ENCODE results near the gene DRAXIN. TPM values are rescaled to one million over a fixed set of nuclear protein-coding genes. Genes with fewer than 3 reads are reported as not detected.
A peak's percentile ranks its signal among the peaks of the same experiment; 100 is the strongest.

The DRAXIN gene
- total RNA-seq, 1 donor from 2014 or later, result 1.7 TPM

- H3K4me2 ChIP-seq (ENCODE audit: low read length), result peak overlapping the region; percentile 75
Observed at GRCh38 chr1:11700601-11701467, 9.3 kb downstream of the DRAXIN start.

GRCh38 chr1:11701551-11701961 is 10.0 kb downstream of the DRAXIN start:
- Mint-ChIP-seq H3K9me3 (ENCODE audit: unreplicated experiment) (no peaks in the 10 kb centered on the region), H3K27ac (ENCODE audit: unreplicated experiment) (no peak overlapping the region), H3K4me1 (ENCODE audit: low read depth, unreplicated experiment) (no peaks in the 10 kb centered on the region), H3K27me3 (ENCODE audit: low read depth, unreplicated experiment) (peaks cover 50% of the 10 kb centered on the region), H3K36me3 (ENCODE audit: low read depth, unreplicated experiment) (no peaks in the 10 kb centered on the region), H3K4me3 (ENCODE audit: unreplicated experiment) (no peak overlapping the region)
- FAIRE-seq, result no peak
- Histone ChIP-seq H3K9ac (ENCODE audit: low read length) (peak overlapping the region; percentile 32), H3K27me3 (ENCODE audit: insufficient read depth, low read length) (peaks cover 31% of the 10 kb centered on the region), H3K36me3 (ENCODE audit: insufficient read depth, low read length) (no peaks in the 10 kb centered on the region), H2AFZ (ENCODE audit: low read depth, low read length) (peak overlapping the region; percentile 43), H3K4me1 (ENCODE audit: insufficient read depth, low read length) (peaks cover 10% of the 10 kb centered on the region), H3K9me3 (ENCODE audit: insufficient read depth, low read depth, low read length) (no peaks in the 10 kb centered on the region), H3K4me2 (ENCODE audit: low read length) (peak overlapping the region; percentile 75), H3K79me2 (ENCODE audit: insufficient read depth, low read length) (no peaks in the 10 kb centered on the region), H3K4me3 (ENCODE audit: insufficient read depth, low read depth, low read length) (peak overlapping the region; percentile 22), H3K27ac (ENCODE audit: low read depth, low read length) (no peak overlapping the region), H4K20me1 (ENCODE audit: insufficient read depth, low read length) (peaks cover 31% of the 10 kb centered on the region)
- no peak for DNase-seq (ENCODE audit: low read depth)
- no peak for TF ChIP-seq EZH2 (IDR thresholded peaks at IDR 0.05; ENCODE audit: insufficient read depth, low read length)
- no peak for TF ChIP-seq CTCF (IDR thresholded peaks at IDR 0.05; ENCODE audit: insufficient read depth, low read depth, low read length)

More at GRCh38 chr1:11700601-11701467, 9.3 kb downstream of the DRAXIN start:
- peaks cover 10% of the 10 kb centered on the region for H3K4me1 ChIP-seq (ENCODE audit: insufficient read depth, low read length)
- Mint-ChIP-seq H3K36me3 (ENCODE audit: low read depth, unreplicated experiment) (no peaks in the 10 kb centered on the region), H3K9me3 (ENCODE audit: unreplicated experiment) (no peaks in the 10 kb centered on the region), H3K4me1 (ENCODE audit: low read depth, unreplicated experiment) (no peaks in the 10 kb centered on the region), H3K4me3 (ENCODE audit: unreplicated experiment) (no peak overlapping the region), H3K27ac (ENCODE audit: unreplicated experiment) (no peak overlapping the region), H3K27me3 (ENCODE audit: low read depth, unreplicated experiment) (peaks cover 54% of the 10 kb centered on the region)
- H3K36me3 ChIP-seq (ENCODE audit: insufficient read depth, low read length), result no peaks in the 10 kb centered on the region
- peak overlapping the region; percentile 32 for H3K9ac ChIP-seq (ENCODE audit: low read length)
- H4K20me1 ChIP-seq (ENCODE audit: insufficient read depth, low read length), result peaks cover 31% of the 10 kb centered on the region
- H3K79me2 ChIP-seq (ENCODE audit: insufficient read depth, low read length), result no peaks in the 10 kb centered on the region
- H3K4me3 ChIP-seq (ENCODE audit: insufficient read depth, low read depth, low read length), result peak overlapping the region; percentile 22
- no peak overlapping the region for H3K27ac ChIP-seq (ENCODE audit: low read depth, low read length)
- peaks cover 31% of the 10 kb centered on the region for H3K27me3 ChIP-seq (ENCODE audit: insufficient read depth, low read length)
- TF ChIP-seq CTCF (IDR thresholded peaks at IDR 0.05; ENCODE audit: insufficient read depth, low read depth, low read length), result no peak
- H3K9me3 ChIP-seq (ENCODE audit: insufficient read depth, low read depth, low read length), result no peaks in the 10 kb centered on the region
- H2AFZ ChIP-seq (ENCODE audit: low read depth, low read length), result peak overlapping the region; percentile 43
- DNase-seq (ENCODE audit: low read depth) (no peak), FAIRE-seq (no peak)
